GM18517 (cell line): ENCODE data around the gene MUC20.
"Not testable (repeated sequence)": the region's sequence is repeated elsewhere in the genome, so short reads cannot be mapped to it uniquely, and the experiment has no call there.

Experiments used
- ATAC-seq: cut with Tn5 transposase; IDR thresholded peaks from one replicate; pipeline ENCODE4 v1.9.1; 2021; ENCODE audit warnings: mild to moderate bottlenecking, moderate library complexity; ENCODE audit not compliant: unreplicated experiment

The MUC20 gene, protein sequence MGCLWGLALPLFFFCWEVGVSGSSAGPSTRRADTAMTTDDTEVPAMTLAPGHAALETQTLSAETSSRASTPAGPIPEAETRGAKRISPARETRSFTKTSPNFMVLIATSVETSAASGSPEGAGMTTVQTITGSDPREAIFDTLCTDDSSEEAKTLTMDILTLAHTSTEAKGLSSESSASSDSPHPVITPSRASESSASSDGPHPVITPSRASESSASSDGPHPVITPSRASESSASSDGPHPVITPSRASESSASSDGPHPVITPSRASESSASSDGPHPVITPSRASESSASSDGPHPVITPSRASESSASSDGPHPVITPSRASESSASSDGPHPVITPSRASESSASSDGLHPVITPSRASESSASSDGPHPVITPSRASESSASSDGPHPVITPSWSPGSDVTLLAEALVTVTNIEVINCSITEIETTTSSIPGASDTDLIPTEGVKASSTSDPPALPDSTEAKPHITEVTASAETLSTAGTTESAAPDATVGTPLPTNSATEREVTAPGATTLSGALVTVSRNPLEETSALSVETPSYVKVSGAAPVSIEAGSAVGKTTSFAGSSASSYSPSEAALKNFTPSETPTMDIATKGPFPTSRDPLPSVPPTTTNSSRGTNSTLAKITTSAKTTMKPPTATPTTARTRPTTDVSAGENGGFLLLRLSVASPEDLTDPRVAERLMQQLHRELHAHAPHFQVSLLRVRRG

DNA sequence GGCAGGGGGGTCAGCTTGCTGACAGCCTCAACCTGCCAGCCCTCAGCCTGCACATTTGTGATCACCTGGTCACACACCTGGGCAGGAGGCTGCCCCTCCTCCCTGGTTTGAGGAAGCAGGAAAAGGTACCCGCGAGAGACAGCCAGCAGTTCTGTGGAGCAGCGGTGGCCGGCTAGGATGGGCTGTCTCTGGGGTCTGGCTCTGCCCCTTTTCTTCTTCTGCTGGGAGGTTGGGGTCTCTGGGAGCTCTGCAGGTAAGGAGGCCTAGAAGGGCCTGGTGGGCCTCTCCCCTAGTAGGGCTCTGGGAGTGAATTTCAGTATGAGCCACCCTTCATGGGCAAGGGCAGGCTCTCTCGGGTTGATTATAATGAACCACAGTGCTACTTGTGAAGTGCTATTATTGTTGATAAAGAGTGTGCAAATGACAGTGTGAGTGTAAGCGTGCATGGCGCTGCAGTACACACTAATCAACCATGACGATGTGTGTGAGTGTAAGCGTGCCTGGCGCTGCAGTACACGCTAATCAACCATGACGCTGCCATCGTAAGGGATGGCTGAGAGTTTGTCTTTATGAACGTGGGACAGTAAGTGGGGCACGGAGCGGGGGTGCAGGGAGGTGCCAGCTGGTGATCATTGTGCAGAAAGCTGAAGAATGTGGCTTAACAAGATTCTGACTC is at the start of gene MUC20:
MUC20 (plus strand) TSS at position 148 of the 676 bp plus-strand sequence; CDS start at position 178, 30 bp downstream.
- not testable (repeated sequence) for ATAC-seq

DNA sequence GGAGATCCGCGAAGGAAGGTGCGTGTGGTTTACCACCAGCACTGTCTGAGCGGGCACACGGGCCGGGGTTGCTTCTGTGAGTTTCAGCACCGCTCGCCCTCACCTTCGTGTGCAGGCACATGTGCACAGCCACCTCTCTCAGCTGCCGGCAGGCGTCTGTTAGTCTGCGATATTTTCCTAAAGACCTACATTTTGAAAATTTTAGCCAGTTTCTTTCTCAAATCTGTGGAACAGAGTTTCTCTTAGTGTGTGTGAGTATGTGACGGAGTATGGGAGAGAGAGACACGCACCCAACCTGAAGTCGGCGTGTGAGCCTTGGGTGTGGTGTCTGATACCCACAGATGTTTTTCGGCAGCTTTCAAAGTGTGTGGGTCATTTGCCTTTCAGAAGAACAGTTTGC is 49.5 kb upstream of the MUC20 start:
- ATAC-seq: not testable (repeated sequence)

GRCh38 chr3:195673711-195674110 is 47.1 kb upstream of the MUC20 start:
- ATAC-seq: not testable (repeated sequence)

DNA sequence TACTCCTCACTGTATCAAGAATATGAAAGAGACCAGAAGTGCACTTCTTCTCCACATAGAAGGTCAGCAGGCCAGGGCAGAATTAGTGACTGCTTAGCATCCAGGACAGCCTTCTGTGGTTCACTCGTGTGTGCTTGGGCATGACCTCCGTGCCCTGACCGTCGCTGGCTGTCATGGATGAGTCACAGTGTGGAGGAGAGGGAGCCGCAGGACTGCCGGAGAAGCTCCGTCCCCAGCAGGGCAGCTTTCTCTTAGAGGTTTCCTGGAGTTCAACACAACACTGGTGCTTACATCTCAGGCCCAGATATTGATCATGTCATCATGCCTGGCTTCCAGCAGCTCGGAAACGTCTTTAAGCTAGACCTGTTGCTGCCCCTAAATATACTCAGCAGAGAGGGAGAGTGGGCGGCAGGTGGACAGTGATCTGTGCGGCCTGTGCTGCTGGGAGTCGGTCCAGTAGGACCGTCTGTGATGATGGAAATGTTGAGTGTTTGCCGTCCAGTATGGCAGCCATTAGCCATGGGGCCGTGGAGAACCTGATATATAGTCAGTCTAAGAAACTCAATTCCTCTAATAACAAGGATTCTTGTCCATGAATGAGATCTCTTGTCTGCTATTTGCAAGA is 42.3 kb upstream of the MUC20 start:
- ATAC-seq: not testable (repeated sequence)

DNA sequence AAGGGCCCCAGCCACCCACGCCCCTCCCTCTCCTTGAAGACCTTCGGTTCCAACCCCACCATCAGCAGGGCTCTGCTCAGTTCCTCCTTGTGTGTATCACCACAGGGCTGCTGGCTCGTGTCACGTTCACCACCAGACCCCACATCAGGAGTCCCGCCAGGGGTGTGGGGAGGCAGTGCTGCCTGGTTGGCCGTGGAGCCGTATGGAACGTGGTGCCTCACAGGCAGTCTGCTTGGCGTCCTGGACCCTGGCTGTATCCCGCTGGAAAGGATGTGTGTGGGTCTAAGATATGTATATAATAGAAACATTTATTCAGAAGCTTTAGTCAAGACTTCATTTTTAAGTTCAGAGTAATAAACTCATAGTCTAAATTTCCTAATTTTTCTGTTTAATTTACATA is 40.1 kb upstream of the MUC20 start:
- ATAC-seq: not testable (repeated sequence)

GRCh38 chr3:195681458-195682103 is 39.2 kb upstream of the MUC20 start:
- not testable (repeated sequence) for ATAC-seq

DNA sequence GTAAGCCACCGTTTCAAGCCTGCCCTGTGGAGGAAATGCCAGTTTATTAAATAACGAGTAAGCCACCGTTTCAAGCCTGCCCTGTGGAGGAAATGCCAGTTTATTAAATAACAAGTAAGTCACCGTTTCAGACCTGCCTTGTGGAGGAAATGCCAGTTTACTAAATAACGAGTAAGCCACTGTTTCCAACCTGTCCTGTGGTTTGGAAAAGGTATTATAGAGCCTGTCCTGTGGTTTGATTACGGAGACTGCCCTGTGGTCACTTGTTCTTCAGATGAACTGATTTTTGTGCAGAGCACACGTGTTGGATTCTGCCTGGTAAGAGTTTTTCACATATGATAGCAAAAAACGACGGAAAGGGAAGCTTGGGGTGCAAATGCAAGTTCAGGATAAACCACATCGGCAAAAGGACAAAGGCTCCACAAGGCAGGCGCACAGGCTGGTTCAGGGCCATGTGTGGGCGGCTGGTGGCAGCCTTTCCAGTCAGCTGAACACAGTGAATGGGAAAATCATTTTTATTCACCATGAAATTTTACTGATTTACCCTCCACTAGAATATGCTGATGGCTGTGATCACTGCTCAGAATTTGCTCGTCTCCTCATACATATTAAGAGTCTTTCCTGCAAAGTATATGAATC is 38.6 kb upstream of the MUC20 start:
- not testable (repeated sequence) for ATAC-seq

- ATAC-seq: not testable (repeated sequence)
Observed at GRCh38 chr3:195683722-195684526, 36.9 kb upstream of the MUC20 start.

- ATAC-seq: not testable (repeated sequence)
Observed at GRCh38 chr3:195684527-195685257, 36.1 kb upstream of the MUC20 start.

- not testable (repeated sequence) for ATAC-seq
Observed at GRCh38 chr3:195686537-195687208, 34.1 kb upstream of the MUC20 start.

DNA sequence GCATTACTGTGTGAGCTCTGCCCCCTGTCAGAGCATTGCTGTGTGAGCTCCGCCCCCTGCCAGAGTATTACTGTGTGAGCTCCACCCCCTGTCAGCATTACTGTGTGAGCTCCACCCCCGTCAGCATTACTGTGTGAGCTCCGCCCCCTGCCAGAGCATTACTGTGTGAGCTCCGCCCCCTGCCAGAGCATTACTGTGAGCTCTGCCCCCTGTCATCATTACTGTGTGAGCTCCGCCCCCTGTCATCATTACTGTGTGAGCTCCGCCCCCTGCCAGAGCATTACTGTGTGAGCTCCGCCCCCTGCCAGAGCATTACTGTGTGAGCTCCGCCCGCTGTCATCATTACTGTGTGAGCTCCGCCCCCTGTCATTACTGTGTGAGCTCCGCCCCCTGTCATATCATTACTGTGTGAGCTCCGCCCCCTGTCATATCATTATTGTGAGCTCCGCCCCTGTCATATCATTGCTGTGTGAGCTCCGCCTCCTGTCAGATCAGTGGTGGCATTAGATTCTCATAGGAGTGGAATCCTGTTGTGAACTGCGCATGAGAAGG is 33.5 kb upstream of the MUC20 start:
- not testable (repeated sequence) for ATAC-seq

GRCh38 chr3:195688471-195689183 is 32.2 kb upstream of the MUC20 start:
- ATAC-seq: not testable (repeated sequence)

DNA sequence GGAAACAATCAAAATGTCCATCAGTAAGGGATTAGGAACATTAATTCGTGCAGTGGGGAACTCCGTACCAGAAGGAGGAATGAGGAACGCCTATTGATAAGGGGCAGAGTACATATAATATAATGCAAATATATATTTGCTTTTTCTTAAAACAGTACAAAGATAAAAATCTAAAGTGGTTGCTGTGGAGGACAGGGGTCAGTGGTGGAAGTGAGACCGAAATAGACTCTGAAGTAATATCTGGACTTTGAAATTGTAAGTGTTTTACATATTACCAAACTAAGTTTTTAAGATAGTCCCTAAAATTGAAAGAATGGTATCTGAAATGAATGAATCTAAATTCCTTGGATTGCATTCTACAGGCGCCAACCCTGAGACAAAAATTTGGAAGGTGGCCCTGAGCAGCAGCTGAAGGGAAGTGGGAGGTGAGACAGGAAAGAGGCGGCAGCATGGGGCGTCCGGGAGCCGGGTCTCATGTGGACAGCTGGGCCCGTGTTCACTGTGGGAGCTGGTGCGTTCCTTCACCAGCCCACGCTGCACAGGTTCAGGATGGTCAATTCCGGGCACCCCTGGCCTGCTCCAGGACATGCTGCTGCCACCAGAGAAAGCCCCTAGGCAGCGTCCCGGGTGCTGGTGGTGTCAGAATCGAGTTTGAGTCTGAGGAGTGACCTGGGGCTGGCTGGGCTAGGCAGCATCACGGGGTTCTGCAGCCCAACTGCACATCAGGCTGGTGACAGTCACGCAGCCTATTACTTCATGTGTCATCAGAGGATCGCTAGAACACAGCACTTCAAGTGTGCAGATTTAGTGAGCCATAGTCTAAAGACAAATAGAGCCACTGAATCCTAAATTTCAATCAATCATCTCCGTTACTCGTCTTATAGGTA is 31.4 kb upstream of the MUC20 start:
- not testable (repeated sequence) for ATAC-seq

- ATAC-seq: no peak
Observed at GRCh38 chr3:195690951-195691350, 29.8 kb upstream of the MUC20 start.

GRCh38 chr3:195691596-195692353 is 29.0 kb upstream of the MUC20 start:
- not testable (repeated sequence) for ATAC-seq
